Activated naive CD8-positive, alpha-beta T cell treated with anti-CD3 and anti-CD28 coated beads, Interleukin-2, amount 50 U/mL, for 24 hours (primary cell): ENCODE results near the gene ANKEF1.
A peak's percentile ranks its signal among the peaks of the same experiment; 100 is the strongest.

Source experiments
- ATAC-seq: fragments of 150-1000 bp; cut with Tn5 transposase; one replicate; pipeline ENCODE4 v1.10.0; 2021
- DNase-seq: peaks from one replicate; pipeline ENCODE4 v3.0.0; 2021
- H3K27ac Mint-ChIP-seq: one replicate; pipeline ENCODE4 v1.8.0; 2021; ENCODE audit warnings: mild to moderate bottlenecking, mixed read lengths
- H3K27me3 Mint-ChIP-seq: one replicate; pipeline ENCODE4 v1.8.0; 2021; ENCODE audit warnings: mixed read lengths
- H3K36me3 Mint-ChIP-seq: one replicate; pipeline ENCODE4 v1.8.0; 2021; ENCODE audit warnings: low read depth, mixed read lengths
- H3K4me1 Mint-ChIP-seq: one replicate; pipeline ENCODE4 v1.8.0; 2021; ENCODE audit warnings: mixed read lengths
- H3K4me3 Mint-ChIP-seq: one replicate; pipeline ENCODE4 v1.8.0; 2021; ENCODE audit warnings: mild to moderate bottlenecking, moderate library complexity, mixed read lengths
- H3K9me3 Mint-ChIP-seq: one replicate; pipeline ENCODE4 v1.8.0; 2021; ENCODE audit warnings: mixed read lengths

ANKEF1 gene

GRCh38 chr20:10059006-10059405 lies 24.2 kb downstream of the ANKEF1 start:
- ATAC-seq: no peak
- peaks cover 2% of the 10 kb centered on the region for H3K36me3 Mint-ChIP-seq
- H3K4me1 Mint-ChIP-seq: peaks cover 1% of the 10 kb centered on the region
- no peak overlapping the region for H3K27ac Mint-ChIP-seq
- no peaks in the 10 kb centered on the region for H3K9me3 Mint-ChIP-seq
- no peak for DNase-seq
- H3K27me3 Mint-ChIP-seq: peaks cover 9% of the 10 kb centered on the region
- no peak overlapping the region for H3K4me3 Mint-ChIP-seq

GRCh38 chr20:10060226-10060625 lies 25.4 kb downstream of the ANKEF1 start:
- H3K27ac Mint-ChIP-seq: no peak overlapping the region
- ATAC-seq (no peak), DNase-seq (no peak)
- H3K4me3 Mint-ChIP-seq: no peak overlapping the region
- peaks cover 14% of the 10 kb centered on the region for H3K27me3 Mint-ChIP-seq
- H3K4me1 Mint-ChIP-seq: peaks cover 3% of the 10 kb centered on the region
- H3K36me3 Mint-ChIP-seq: no peaks in the 10 kb centered on the region
- no peaks in the 10 kb centered on the region for H3K9me3 Mint-ChIP-seq

DNA sequence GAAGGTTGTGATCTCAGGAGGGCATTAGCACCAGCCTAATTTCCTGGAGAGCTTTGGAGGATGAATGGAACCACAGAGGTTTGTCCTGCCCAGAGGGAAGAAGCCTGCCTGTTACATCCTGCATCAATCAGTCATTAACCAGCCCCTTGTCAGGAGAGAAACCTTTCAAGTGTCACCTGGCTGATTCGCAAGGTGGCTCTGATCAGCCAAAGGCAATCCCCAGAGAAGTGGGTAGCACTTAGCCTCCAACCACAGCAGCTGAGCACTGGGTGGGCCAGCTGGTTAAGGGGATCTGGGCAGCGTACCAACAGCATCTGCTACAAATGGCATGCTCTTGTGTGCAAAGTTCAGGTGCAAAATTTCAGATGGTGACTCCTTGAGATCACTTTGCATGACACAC lies 26.9 kb downstream of the ANKEF1 start:
- ATAC-seq (no peak), DNase-seq (no peak)
- Mint-ChIP-seq H3K4me3 (no peak overlapping the region), H3K27ac (no peak overlapping the region), H3K9me3 (no peaks in the 10 kb centered on the region), H3K27me3 (peaks cover 22% of the 10 kb centered on the region), H3K4me1 (peaks cover 3% of the 10 kb centered on the region), H3K36me3 (no peaks in the 10 kb centered on the region)

DNA sequence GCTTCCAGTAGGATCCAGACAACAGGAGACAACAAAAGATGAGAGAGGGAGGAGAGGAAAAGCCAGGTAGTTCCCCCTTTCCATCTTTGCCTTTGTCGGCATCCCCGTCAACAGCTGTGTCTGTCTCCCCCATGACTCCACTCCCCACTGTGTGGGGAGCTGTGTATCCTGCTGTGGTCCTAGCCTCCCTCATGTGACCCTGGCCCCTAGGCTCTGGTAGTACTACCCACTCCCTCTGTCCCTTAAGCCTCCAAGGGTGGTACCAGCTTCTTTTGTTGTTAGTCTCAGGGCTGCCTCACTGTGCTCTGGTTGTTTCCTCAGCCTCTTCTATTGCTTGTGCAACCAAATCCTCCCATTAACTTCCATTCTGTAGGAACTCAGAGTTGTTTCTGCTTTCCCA lies 28.7 kb downstream of the ANKEF1 start:
- no peaks in the 10 kb centered on the region for H3K9me3 Mint-ChIP-seq
- H3K4me3 Mint-ChIP-seq: no peak overlapping the region
- no peaks in the 10 kb centered on the region for H3K36me3 Mint-ChIP-seq
- peaks cover 26% of the 10 kb centered on the region for H3K27me3 Mint-ChIP-seq
- no peak overlapping the region for H3K27ac Mint-ChIP-seq
- peaks cover 3% of the 10 kb centered on the region for H3K4me1 Mint-ChIP-seq
- ATAC-seq (no peak), DNase-seq (no peak)

DNA sequence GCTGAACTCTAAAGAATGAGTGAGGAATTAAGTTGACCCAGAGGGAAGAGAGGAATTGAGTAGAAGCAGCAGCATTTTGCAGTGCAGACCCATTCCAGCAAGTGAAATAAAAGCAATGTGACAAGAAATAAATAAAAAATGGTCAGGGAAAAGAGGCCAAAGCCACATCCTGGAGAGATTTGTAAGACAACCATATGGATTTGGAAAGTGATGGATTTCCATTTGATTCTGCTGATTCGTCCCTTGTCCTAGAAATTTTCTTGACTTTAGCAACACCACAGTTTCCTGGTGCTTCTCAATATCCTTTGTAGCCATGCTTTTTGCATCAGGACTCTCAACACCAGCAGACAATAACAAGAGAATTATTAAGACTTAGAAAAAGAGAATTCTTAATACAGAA lies 29.8 kb downstream of the ANKEF1 start:
- no peak for DNase-seq

DNA sequence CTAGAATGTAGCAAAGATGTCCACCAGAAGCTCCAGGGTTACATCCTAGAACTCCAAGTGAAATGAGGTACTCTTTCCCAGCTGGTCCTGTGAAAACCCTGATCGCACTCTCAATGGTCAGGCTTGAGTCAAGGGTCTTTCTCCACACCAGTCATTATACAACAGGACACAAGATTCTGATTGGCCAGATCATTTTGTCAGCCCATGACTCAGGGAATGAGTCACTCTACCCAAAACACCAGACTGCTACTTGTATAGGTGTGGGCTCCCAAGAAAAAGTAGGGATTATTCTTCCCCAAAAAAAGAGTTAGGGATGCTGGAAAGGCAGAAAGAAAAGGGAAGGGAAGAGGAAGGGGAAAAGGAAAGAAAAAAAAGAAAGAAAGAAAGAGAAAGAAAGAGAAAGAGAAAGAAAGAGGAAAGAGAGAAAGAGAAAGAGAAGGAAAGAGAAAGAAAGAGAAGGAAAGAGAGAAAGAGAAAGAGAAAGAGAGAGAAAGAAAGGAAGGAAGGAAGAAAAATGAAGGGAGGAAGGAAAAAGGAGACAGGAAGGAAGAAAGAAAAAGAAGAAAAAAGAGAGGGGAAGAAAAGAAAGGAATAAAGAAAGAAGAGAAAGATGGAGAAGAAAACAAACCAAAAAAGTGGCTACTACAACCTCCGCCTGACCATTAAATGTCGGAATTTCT lies 30.5 kb downstream of the ANKEF1 start:
- no peaks in the 10 kb centered on the region for H3K36me3 Mint-ChIP-seq
- peaks cover 31% of the 10 kb centered on the region for H3K27me3 Mint-ChIP-seq
- no peak for ATAC-seq
- H3K4me3 Mint-ChIP-seq: no peak overlapping the region
- DNase-seq: no peak
- H3K9me3 Mint-ChIP-seq: peaks cover 4% of the 10 kb centered on the region
- no peak overlapping the region for H3K27ac Mint-ChIP-seq
- H3K4me1 Mint-ChIP-seq: peaks cover 2% of the 10 kb centered on the region

More for the DNA sequence above, 29.8 kb downstream of the ANKEF1 start:
- Mint-ChIP-seq H3K4me3 (no peak overlapping the region), H3K4me1 (peaks cover 3% of the 10 kb centered on the region), H3K9me3 (peaks cover 4% of the 10 kb centered on the region), H3K27ac (no peak overlapping the region), H3K27me3 (peaks cover 29% of the 10 kb centered on the region), H3K36me3 (no peaks in the 10 kb centered on the region)
- no peak for ATAC-seq

- Mint-ChIP-seq H3K9me3 (peaks cover 4% of the 10 kb centered on the region), H3K4me3 (no peak overlapping the region), H3K27ac (no peak overlapping the region), H3K4me1 (peaks cover 2% of the 10 kb centered on the region), H3K36me3 (no peaks in the 10 kb centered on the region), H3K27me3 (peaks cover 31% of the 10 kb centered on the region)
- DNase-seq (no peak), ATAC-seq (no peak)
These were observed 32.5 kb downstream of the ANKEF1 start for GRCh38 chr20:10067321-10067720.

DNA sequence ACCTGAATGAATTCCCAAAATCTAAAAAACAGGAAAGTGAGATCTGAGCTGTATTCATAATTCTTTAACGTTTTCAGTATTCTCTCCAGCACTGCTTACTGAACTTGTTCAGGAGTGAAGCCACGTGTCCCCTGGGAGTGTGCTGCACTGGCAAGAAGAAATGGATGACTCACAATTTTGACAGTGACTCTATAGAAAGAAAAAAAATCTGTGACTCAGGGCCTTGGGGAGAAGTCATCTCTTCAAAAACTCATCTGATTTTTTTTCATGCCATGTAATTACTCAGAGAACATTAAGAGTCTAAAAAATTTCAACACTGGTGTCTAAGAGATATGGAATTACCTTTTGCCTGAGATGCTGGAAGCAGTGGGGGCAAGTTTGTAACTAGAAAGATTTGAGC lies 39.7 kb downstream of the ANKEF1 start:
- peak; percentile 40 for ATAC-seq
- Mint-ChIP-seq H3K27me3 (peaks cover 23% of the 10 kb centered on the region), H3K4me1 (no peaks in the 10 kb centered on the region), H3K4me3 (no peak overlapping the region), H3K9me3 (peaks cover 3% of the 10 kb centered on the region), H3K27ac (no peak overlapping the region), H3K36me3 (no peaks in the 10 kb centered on the region)
- DNase-seq: no peak

- H3K4me3 Mint-ChIP-seq: no peak overlapping the region
- H3K9me3 Mint-ChIP-seq: peaks cover 3% of the 10 kb centered on the region
- no peak for DNase-seq
- no peak overlapping the region for H3K27ac Mint-ChIP-seq
- no peaks in the 10 kb centered on the region for H3K4me1 Mint-ChIP-seq
- no peak for ATAC-seq
- no peaks in the 10 kb centered on the region for H3K36me3 Mint-ChIP-seq
- H3K27me3 Mint-ChIP-seq: peaks cover 21% of the 10 kb centered on the region
These were observed 40.8 kb downstream of the ANKEF1 start for GRCh38 chr20:10075606-10076005.

GRCh38 chr20:10076126-10077080 lies 41.6 kb downstream of the ANKEF1 start:
- H3K4me3 Mint-ChIP-seq: no peak overlapping the region
- H3K9me3 Mint-ChIP-seq: peaks cover 3% of the 10 kb centered on the region
- no peak for DNase-seq
- no peak for ATAC-seq
- no peaks in the 10 kb centered on the region for H3K36me3 Mint-ChIP-seq
- H3K27ac Mint-ChIP-seq: no peak overlapping the region
- H3K4me1 Mint-ChIP-seq: no peaks in the 10 kb centered on the region
- peaks cover 21% of the 10 kb centered on the region for H3K27me3 Mint-ChIP-seq

GRCh38 chr20:10077081-10077471 lies 42.3 kb downstream of the ANKEF1 start:
- H3K9me3 Mint-ChIP-seq: peaks cover 3% of the 10 kb centered on the region
- H3K27me3 Mint-ChIP-seq: peaks cover 21% of the 10 kb centered on the region
- H3K4me1 Mint-ChIP-seq: no peaks in the 10 kb centered on the region
- H3K36me3 Mint-ChIP-seq: no peaks in the 10 kb centered on the region
- H3K4me3 Mint-ChIP-seq: no peak overlapping the region
- no peak for ATAC-seq
- DNase-seq: no peak
- no peak overlapping the region for H3K27ac Mint-ChIP-seq

DNA sequence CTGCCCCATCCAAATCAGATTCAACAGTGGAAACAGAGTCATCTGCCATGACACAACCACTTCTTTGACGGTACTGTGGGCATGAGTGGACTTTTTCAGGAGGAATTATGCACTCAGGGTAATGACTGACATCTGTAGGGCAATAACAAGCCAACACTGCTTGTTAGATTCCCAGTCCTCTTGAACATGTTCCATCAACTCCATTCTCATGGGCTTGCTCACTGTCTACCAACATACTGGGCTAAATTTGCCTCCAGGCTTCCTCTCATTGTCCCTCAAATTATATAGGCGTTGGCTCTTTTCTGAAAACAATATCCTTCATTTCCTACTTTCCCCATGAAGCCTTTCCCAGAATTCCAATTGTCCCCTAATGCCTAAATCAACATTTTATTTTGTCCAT lies 43.1 kb downstream of the ANKEF1 start:
- DNase-seq: no peak
- peaks cover 3% of the 10 kb centered on the region for H3K9me3 Mint-ChIP-seq
- no peak overlapping the region for H3K4me3 Mint-ChIP-seq
- ATAC-seq: no peak
- no peaks in the 10 kb centered on the region for H3K4me1 Mint-ChIP-seq
- H3K27me3 Mint-ChIP-seq: peaks cover 18% of the 10 kb centered on the region
- no peak overlapping the region for H3K27ac Mint-ChIP-seq
- H3K36me3 Mint-ChIP-seq: no peaks in the 10 kb centered on the region

- H3K4me1 Mint-ChIP-seq: no peaks in the 10 kb centered on the region
- no peak overlapping the region for H3K4me3 Mint-ChIP-seq
- no peak for ATAC-seq
- no peak overlapping the region for H3K27ac Mint-ChIP-seq
- peaks cover 3% of the 10 kb centered on the region for H3K9me3 Mint-ChIP-seq
- no peak for DNase-seq
- peaks cover 15% of the 10 kb centered on the region for H3K27me3 Mint-ChIP-seq
- no peaks in the 10 kb centered on the region for H3K36me3 Mint-ChIP-seq
These were observed 43.6 kb downstream of the ANKEF1 start for GRCh38 chr20:10078403-10078802.

DNA sequence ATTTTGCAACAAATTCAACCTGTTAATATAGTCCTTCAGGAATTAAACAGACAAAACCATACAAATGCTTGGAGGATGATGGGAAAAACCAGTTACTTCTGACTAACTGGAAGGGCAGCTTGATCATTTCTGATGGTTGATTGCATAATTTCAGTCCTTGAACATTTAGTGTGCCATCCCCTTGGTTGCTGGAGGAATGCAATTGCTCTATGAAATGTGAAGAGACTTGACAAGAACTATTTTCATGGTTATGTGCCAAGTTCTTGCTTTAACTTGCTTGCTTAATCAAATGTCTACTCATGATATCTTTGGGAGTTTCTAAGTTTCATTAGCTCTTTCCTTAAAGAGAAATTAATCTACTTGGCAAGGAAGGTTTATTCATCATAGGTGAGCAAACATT lies 45.2 kb downstream of the ANKEF1 start:
- ATAC-seq (no peak), DNase-seq (no peak)
- Mint-ChIP-seq H3K4me3 (no peak overlapping the region), H3K4me1 (no peaks in the 10 kb centered on the region), H3K9me3 (peaks cover 3% of the 10 kb centered on the region), H3K36me3 (no peaks in the 10 kb centered on the region), H3K27ac (no peak overlapping the region), H3K27me3 (peaks cover 5% of the 10 kb centered on the region)

DNA sequence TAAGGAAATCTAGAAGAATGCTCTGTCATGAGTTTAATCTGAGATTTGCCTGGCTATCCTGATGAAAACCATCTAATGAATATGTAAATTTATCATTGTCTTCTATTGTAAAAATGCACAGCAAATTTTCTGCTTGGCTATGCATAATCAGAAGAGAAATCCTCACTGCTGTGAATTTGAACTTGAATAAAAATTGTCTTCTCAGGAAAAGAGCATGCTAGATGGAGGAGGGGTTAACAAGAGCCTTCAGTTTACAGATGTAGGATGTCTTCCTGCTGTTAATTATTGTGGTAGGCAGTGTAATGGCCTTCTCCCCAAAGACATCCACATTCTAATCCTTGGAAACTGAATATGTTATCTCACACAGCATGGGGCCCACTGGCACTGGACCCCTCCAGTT lies 45.8 kb downstream of the ANKEF1 start:
- H3K4me1 Mint-ChIP-seq: no peaks in the 10 kb centered on the region
- ATAC-seq (no peak), DNase-seq (no peak)
- H3K9me3 Mint-ChIP-seq: peaks cover 3% of the 10 kb centered on the region
- H3K27ac Mint-ChIP-seq: no peak overlapping the region
- H3K36me3 Mint-ChIP-seq: no peaks in the 10 kb centered on the region
- H3K4me3 Mint-ChIP-seq: no peak overlapping the region
- H3K27me3 Mint-ChIP-seq: peaks cover 5% of the 10 kb centered on the region
